MM.1S (cell line): ENCODE results near the gene USP32.

Experiments
- DNase-seq: peaks from one replicate; pipeline ENCODE4 v3.0.0-alpha.2; 2015
- H2AFZ ChIP-seq: fragments of 300-600 bp; sonication (generic); 2 replicates; pipeline ENCODE4 v1.6.0; 2016; ENCODE audit warnings: antibody characterized with exemption, low read length
- H3F3A ChIP-seq: fragments of 300-600 bp; sonication (generic); 2 replicates; pipeline ENCODE4 v1.6.1; 2016; ENCODE audit warnings: mild to moderate bottlenecking, antibody characterized with exemption, low read length, moderate library complexity, mixed read lengths; ENCODE audit not compliant: insufficient read depth
- H3K27ac ChIP-seq: fragments of 300-600 bp; sonication (generic); 2 replicates; pipeline ENCODE4 v1.5.1; 2016; ENCODE audit warnings: mild to moderate bottlenecking, low read length
- H3K27me3 ChIP-seq: fragments of 300-600 bp; sonication (generic); replicated peaks from 2 replicates; pipeline ENCODE4 v1.6.0; 2016; ENCODE audit warnings: low read length; ENCODE audit not compliant: insufficient read depth
- H3K36me3 ChIP-seq: fragments of 300-600 bp; sonication (generic); replicated peaks from 2 replicates; pipeline ENCODE4 v1.6.1; 2016; ENCODE audit warnings: mild to moderate bottlenecking, low read length, mixed read lengths; ENCODE audit not compliant: insufficient read depth
- H3K4me1 ChIP-seq: fragments of 300-600 bp; sonication (generic); 2 replicates; pipeline ENCODE4 v1.6.1; 2016; ENCODE audit warnings: low read length, mixed read lengths
- H3K4me2 ChIP-seq: fragments of 300-600 bp; sonication (generic); 2 replicates; pipeline ENCODE4 v1.6.0; 2016; ENCODE audit warnings: low read depth, low read length
- H3K4me3 ChIP-seq: fragments of 300-600 bp; sonication (generic); 2 replicates; pipeline ENCODE4 v1.5.1; 2016; ENCODE audit warnings: low read length, mixed read lengths
- H3K79me2 ChIP-seq: fragments of 300-600 bp; sonication (generic); 2 replicates; pipeline ENCODE4 v1.6.1; 2016; ENCODE audit warnings: mixed run types, low read length, mixed read lengths
- H3K9ac ChIP-seq: fragments of 300-600 bp; sonication (generic); 2 replicates; pipeline ENCODE4 v1.6.1; 2016; ENCODE audit warnings: low read length, mixed read lengths
- H3K9me2 ChIP-seq: fragments of 300-600 bp; sonication (generic); replicated peaks from 2 replicates; pipeline ENCODE4 v1.6.1; 2016; ENCODE audit warnings: mild to moderate bottlenecking, low read length, mixed read lengths; ENCODE audit not compliant: insufficient read depth
- H3K9me3 ChIP-seq: fragments of 300-600 bp; sonication (generic); replicated peaks from 2 replicates; pipeline ENCODE4 v1.6.1; 2016; ENCODE audit warnings: mild to moderate bottlenecking, low read length, mixed read lengths; ENCODE audit not compliant: insufficient read depth
- H4K20me1 ChIP-seq: fragments of 300-600 bp; sonication (generic); 2 replicates; pipeline ENCODE4 v1.6.1; 2016; ENCODE audit warnings: mild to moderate bottlenecking, low read length, moderate library complexity, mixed read lengths; ENCODE audit not compliant: insufficient read depth
- EZH2 ChIP-seq: fragments of 300-600 bp; sonication (generic); optimal IDR thresholded peaks from 2 replicates; pipeline ENCODE3; 2017; ENCODE audit warnings: low read depth, mild to moderate bottlenecking, antibody characterized with exemption, low read length, mixed read lengths
- EZH2phosphoT487 ChIP-seq: fragments of 300-600 bp; sonication (generic); IDR thresholded peaks from 2 replicates; pipeline ENCODE4 v1.6.1; 2018; ENCODE audit warnings: antibody characterized with exemption, low read length
- TF ChIP-seq, protein P1 (sequence below): fragments of 300-600 bp; sonication (generic); IDR thresholded peaks from 2 replicates; pipeline ENCODE4 v1.5.1; 2016; ENCODE audit warnings: antibody characterized with exemption, low read length, mixed read lengths

Gene USP32

DNA sequence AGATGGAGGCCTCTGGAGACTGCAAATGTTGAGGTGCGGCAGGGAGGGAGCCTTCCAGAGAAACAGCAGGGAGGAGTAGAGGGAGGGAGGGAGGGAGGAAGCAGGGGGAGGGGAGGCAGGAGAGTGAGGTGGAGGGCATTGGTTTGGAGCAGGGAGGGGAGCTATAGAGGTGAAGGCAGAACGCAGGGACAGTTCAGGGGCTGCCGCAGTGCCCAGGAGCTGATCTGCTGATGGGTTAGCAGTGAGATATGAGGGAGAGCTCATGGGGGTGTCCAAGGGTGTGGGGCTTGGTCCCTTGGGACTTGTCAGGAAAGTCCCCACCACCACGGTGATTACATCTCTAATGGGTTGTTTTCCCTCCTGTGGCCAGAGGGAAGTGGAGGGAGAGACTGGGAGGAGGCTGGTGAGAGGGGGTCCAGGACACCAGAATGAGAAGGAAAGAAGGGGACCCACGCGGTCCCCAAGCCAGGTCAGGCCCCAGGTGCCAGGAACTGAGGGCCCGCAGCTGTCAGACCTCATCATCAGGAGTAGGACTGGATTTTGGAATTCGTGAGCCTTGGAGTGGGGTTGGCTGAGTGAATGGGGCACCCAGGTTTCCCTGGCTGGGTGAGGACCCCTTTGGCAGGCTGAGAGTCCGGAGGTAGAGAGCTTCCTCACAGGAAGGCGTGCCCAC, 231.0 kb downstream of the USP32 start:
- H3K4me2 ChIP-seq = no peak overlapping the region
- no peak for DNase-seq
- no peak overlapping the region for H2AFZ ChIP-seq
- H3K9me2 ChIP-seq = no peaks in the 10 kb centered on the region
- H3K36me3 ChIP-seq = no peaks in the 10 kb centered on the region
- no peaks in the 10 kb centered on the region for H3K9me3 ChIP-seq
- no peak overlapping the region for H3K9ac ChIP-seq
- no peaks in the 10 kb centered on the region for H4K20me1 ChIP-seq
- H3K27me3 ChIP-seq = no peaks in the 10 kb centered on the region
- H3F3A ChIP-seq = peaks cover under 1% of the 10 kb centered on the region; the same call in 1 of the 2 replicates
- H3K27ac ChIP-seq = no peak overlapping the region
- peaks cover 10% of the 10 kb centered on the region for H3K4me1 ChIP-seq
- no peak for TF ChIP-seq EZH2phosphoT487
- no peak for TF ChIP-seq EZH2
- TF ChIP-seq, protein P1, sequence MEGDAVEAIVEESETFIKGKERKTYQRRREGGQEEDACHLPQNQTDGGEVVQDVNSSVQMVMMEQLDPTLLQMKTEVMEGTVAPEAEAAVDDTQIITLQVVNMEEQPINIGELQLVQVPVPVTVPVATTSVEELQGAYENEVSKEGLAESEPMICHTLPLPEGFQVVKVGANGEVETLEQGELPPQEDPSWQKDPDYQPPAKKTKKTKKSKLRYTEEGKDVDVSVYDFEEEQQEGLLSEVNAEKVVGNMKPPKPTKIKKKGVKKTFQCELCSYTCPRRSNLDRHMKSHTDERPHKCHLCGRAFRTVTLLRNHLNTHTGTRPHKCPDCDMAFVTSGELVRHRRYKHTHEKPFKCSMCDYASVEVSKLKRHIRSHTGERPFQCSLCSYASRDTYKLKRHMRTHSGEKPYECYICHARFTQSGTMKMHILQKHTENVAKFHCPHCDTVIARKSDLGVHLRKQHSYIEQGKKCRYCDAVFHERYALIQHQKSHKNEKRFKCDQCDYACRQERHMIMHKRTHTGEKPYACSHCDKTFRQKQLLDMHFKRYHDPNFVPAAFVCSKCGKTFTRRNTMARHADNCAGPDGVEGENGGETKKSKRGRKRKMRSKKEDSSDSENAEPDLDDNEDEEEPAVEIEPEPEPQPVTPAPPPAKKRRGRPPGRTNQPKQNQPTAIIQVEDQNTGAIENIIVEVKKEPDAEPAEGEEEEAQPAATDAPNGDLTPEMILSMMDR = no peak
- H3K4me3 ChIP-seq = no peak overlapping the region
- H3K79me2 ChIP-seq = no peaks in the 10 kb centered on the region

GRCh38 chr17:60159479-60159866, 232.5 kb downstream of the USP32 start:
- H3K27me3 ChIP-seq = no peaks in the 10 kb centered on the region
- H3K79me2 ChIP-seq = no peaks in the 10 kb centered on the region
- H3K9me3 ChIP-seq = no peaks in the 10 kb centered on the region
- H3K4me3 ChIP-seq = no peak overlapping the region
- H3K9ac ChIP-seq = no peak overlapping the region
- no peaks in the 10 kb centered on the region for H3K36me3 ChIP-seq
- H2AFZ ChIP-seq = no peak overlapping the region
- no peaks in the 10 kb centered on the region for H3K4me1 ChIP-seq
- H3K9me2 ChIP-seq = no peaks in the 10 kb centered on the region
- no peak overlapping the region for H3K27ac ChIP-seq
- TF ChIP-seq EZH2phosphoT487 = no peak
- no peak for TF ChIP-seq EZH2
- TF ChIP-seq, protein P1 = no peak
- no peak overlapping the region for H3K4me2 ChIP-seq
- no peaks in the 10 kb centered on the region for H3F3A ChIP-seq
- DNase-seq = no peak
- H4K20me1 ChIP-seq = no peaks in the 10 kb centered on the region

- Histone ChIP-seq H3K9me3 (no peaks in the 10 kb centered on the region), H3K4me3 (no peak overlapping the region), H3K4me1 (no peaks in the 10 kb centered on the region), H3K4me2 (no peak overlapping the region), H3F3A (no peaks in the 10 kb centered on the region), H3K27me3 (no peaks in the 10 kb centered on the region), H3K36me3 (no peaks in the 10 kb centered on the region), H3K27ac (no peak overlapping the region), H3K79me2 (no peaks in the 10 kb centered on the region), H3K9ac (no peak overlapping the region), H2AFZ (no peak overlapping the region), H3K9me2 (no peaks in the 10 kb centered on the region), H4K20me1 (no peaks in the 10 kb centered on the region)
- no peak for TF ChIP-seq EZH2phosphoT487
- TF ChIP-seq, protein P1 = no peak
- TF ChIP-seq EZH2 = no peak
- no peak for DNase-seq
Measured at GRCh38 chr17:60158751-60159478, 233.0 kb downstream of the USP32 start.
